Measurements from ENCODE around the gene KSR2.

KSR2 gene

GRCh38 chr12:117484901-117485300, 483.9 kb downstream of the KSR2 start:
- Histone ChIP-seq H3K4me1 (ENCODE audit: control insufficient read depth, insufficient read depth, low read length) (0 out of 2 replicates have a peak, but pooled peaks cover 2% of the 10 kb centered on the region), H3K9me3 (ENCODE audit: control insufficient read depth, insufficient read depth, low read depth, low read length) (no peaks in the 10 kb centered on the region), H3K4me3 (ENCODE audit: low read depth, low read length) (no peak overlapping the region), H3K27ac (ENCODE audit: extremely low read depth, low read depth, low read length) (no peak overlapping the region), H3K36me3 (ENCODE audit: control insufficient read depth in 2 of 2, insufficient read depth in 1 of 2, low read length in 2 of 2) (no peaks in the 10 kb centered on the region)
- CTCF ChIA-PET, result no interaction called here
- TF ChIP-seq ZNF404 (tag by site-specific recombination; IDR thresholded peaks at IDR 0.05), result no peak
- POLR2A ChIA-PET, result no interaction called here

- Histone ChIP-seq H3K36me3 (ENCODE audit: control insufficient read depth in 2 of 2, insufficient read depth in 1 of 2, low read length in 2 of 2) (no peaks in the 10 kb centered on the region), H3K9me3 (ENCODE audit: control insufficient read depth, insufficient read depth, low read depth, low read length) (no peaks in the 10 kb centered on the region), H3K27ac (ENCODE audit: extremely low read depth, low read depth, low read length) (no peak overlapping the region), H3K4me1 (ENCODE audit: control insufficient read depth, insufficient read depth, low read length) (0 out of 2 replicates have a peak, but pooled peaks cover 2% of the 10 kb centered on the region), H3K4me3 (ENCODE audit: low read depth, low read length) (no peak overlapping the region)
- ChIA-PET POLR2A (interaction anchor here (0.5 kb wide), 1 partner anchor 12 kb away, joined by 3 read pairs; no protein-coding TSS in a partner anchor), CTCF (no interaction called here)
- TF ChIP-seq KLF16 (tag by site-specific recombination; IDR thresholded peaks at IDR 0.05), result no peak
- TF ChIP-seq ZNF366 (tag by site-specific recombination; conservative IDR thresholded peaks at IDR 0.05), result no peak
- TF ChIP-seq ZNF596 (tag by site-specific recombination; IDR thresholded peaks at IDR 0.05), result no peak
- no peak for TF ChIP-seq ZNF292 (tag by site-specific recombination; IDR thresholded peaks at IDR 0.05; ENCODE audit: borderline replicate concordance, low read depth)
- TF ChIP-seq ZNF785 (tag by site-specific recombination; IDR thresholded peaks at IDR 0.05), result no peak
- no peak for TF ChIP-seq ZNF645 (tag by site-specific recombination; IDR thresholded peaks at IDR 0.05)
- no peak for TF ChIP-seq BCL6B (tag by site-specific recombination; IDR thresholded peaks at IDR 0.05)
- no peak for TF ChIP-seq ZNF664 (tag by site-specific recombination; IDR thresholded peaks at IDR 0.05)
- TF ChIP-seq WT1 (tag by site-specific recombination; IDR thresholded peaks at IDR 0.05), result no peak
- no peak for TF ChIP-seq ZNF529 (tag by site-specific recombination; IDR thresholded peaks at IDR 0.05; ENCODE audit: insufficient replicate concordance)
- TF ChIP-seq ZNF426 (tag by site-specific recombination; IDR thresholded peaks at IDR 0.05), result no peak
Observed at GRCh38 chr12:117483501-117483900, 485.3 kb downstream of the KSR2 start.

- Histone ChIP-seq H3K9me3 (ENCODE audit: control insufficient read depth, insufficient read depth, low read depth, low read length) (no peaks in the 10 kb centered on the region), H3K4me3 (ENCODE audit: low read depth, low read length) (no peak overlapping the region), H3K27ac (ENCODE audit: extremely low read depth, low read depth, low read length) (no peak overlapping the region), H3K4me1 (ENCODE audit: control insufficient read depth, insufficient read depth, low read length) (no peaks in the 10 kb centered on the region), H3K36me3 (ENCODE audit: control insufficient read depth in 2 of 2, insufficient read depth in 1 of 2, low read length in 2 of 2) (no peaks in the 10 kb centered on the region)
- ChIA-PET POLR2A (no interaction called here), CTCF (no interaction called here)
- TF ChIP-seq ZNF324 (tag by site-specific recombination; IDR thresholded peaks at IDR 0.05) (no peak), ZNF426 (tag by site-specific recombination; IDR thresholded peaks at IDR 0.05) (no peak), ZNF341 (tag by site-specific recombination; IDR thresholded peaks at IDR 0.05; ENCODE audit: low read depth) (no peak), ZNF501 (tag by site-specific recombination; IDR thresholded peaks at IDR 0.05) (no peak), ZNF623 (tag by site-specific recombination; IDR thresholded peaks at IDR 0.05) (no peak), ZNF580 (tag by site-specific recombination; IDR thresholded peaks at IDR 0.05) (no peak), ZNF791 (tag by site-specific recombination; IDR thresholded peaks at IDR 0.05) (no peak), ZNF292 (tag by site-specific recombination; IDR thresholded peaks at IDR 0.05; ENCODE audit: borderline replicate concordance, low read depth) (no peak), ZSCAN16 (tag by site-specific recombination; IDR thresholded peaks at IDR 0.05) (no peak), ZNF513 (tag by site-specific recombination; IDR thresholded peaks at IDR 0.05) (no peak), ZNF248 (tag by site-specific recombination; IDR thresholded peaks at IDR 0.05) (no peak), ZNF37A (tag by site-specific recombination; IDR thresholded peaks at IDR 0.05) (no peak), ZNF16 (tag by site-specific recombination; IDR thresholded peaks at IDR 0.05; ENCODE audit: low read depth) (no peak), ZNF561 (tag by site-specific recombination; IDR thresholded peaks at IDR 0.05; ENCODE audit: borderline replicate concordance) (no peak), ZNF202 (tag by site-specific recombination; IDR thresholded peaks at IDR 0.05; ENCODE audit: borderline replicate concordance) (no peak), ZNF692 (tag by site-specific recombination; IDR thresholded peaks at IDR 0.05) (no peak)
Observed at GRCh38 chr12:117481470-117481869, 487.3 kb downstream of the KSR2 start.

Data from HEK293 (cell line).